ENCODE measurements around the gene GAPDH. TPM values are rescaled to one million over a fixed set of nuclear protein-coding genes. Genes with fewer than 3 reads are reported as not detected.
"Not testable (repeated sequence)": the region's sequence is repeated elsewhere in the genome, so short reads cannot be mapped to it uniquely, and the experiment has no call there.

Gene GAPDH
- polyA plus RNA-seq: 1,000 to 10,000 TPM; 1,934 to 3,805 (median 2,842) TPM
- long read RNA-seq, donor 1, transcript GAPDH-204 (8 exons, 1,256 nt): minor isoform, 85 of 3,471 reads
- long read RNA-seq, donor 1, transcript GAPDH-201 (9 exons, 1,875 nt): major isoform, 1,716 of 3,471 reads
- long read RNA-seq, donor 1, partial matches to known transcripts: 1,580 of 3,471 reads
- long read RNA-seq, donor 1, other reads (novel, unspliced or antisense): 84 of 3,471 reads
- long read RNA-seq, donor 2, transcript GAPDH-210 (2 exons, 390 nt): minor isoform, 6 of 865 reads
- long read RNA-seq, donor 2, transcript GAPDH-201 (9 exons, 1,875 nt): major isoform, 474 of 865 reads
- long read RNA-seq, donor 2, transcript GAPDH-204 (8 exons, 1,256 nt): minor isoform, 26 of 865 reads
- long read RNA-seq, donor 2, partial matches to known transcripts: 347 of 865 reads
- long read RNA-seq, donor 2, other reads (novel, unspliced or antisense): 9 of 865 reads
- long read RNA-seq, donor 3, transcript GAPDH-204 (8 exons, 1,256 nt): minor isoform, 35 of 1,363 reads
- long read RNA-seq, donor 3, transcript GAPDH-201 (9 exons, 1,875 nt): major isoform, 422 of 1,363 reads
- long read RNA-seq, donor 3, partial matches to known transcripts: 883 of 1,363 reads
- long read RNA-seq, donor 3, other reads (novel, unspliced or antisense): 21 of 1,363 reads
- long read RNA-seq, donor 4, transcript GAPDH-201 (9 exons, 1,875 nt): major isoform, 20 of 39 reads
- long read RNA-seq, donor 4, partial matches to known transcripts: 19 of 39 reads
- long read RNA-seq, donor 4, other reads (novel, unspliced or antisense): 0 of 39 reads
- long read RNA-seq, donor 5, transcript GAPDH-201 (9 exons, 1,875 nt): major isoform, 149 of 516 reads
- long read RNA-seq, donor 5, transcript GAPDH-204 (8 exons, 1,256 nt): minor isoform, 20 of 516 reads
- long read RNA-seq, donor 5, partial matches to known transcripts: 344 of 516 reads
- long read RNA-seq, donor 5, other reads (novel, unspliced or antisense): 0 of 516 reads
- long read RNA-seq, donor 6, transcript GAPDH-204 (8 exons, 1,256 nt): minor isoform, 27 of 1,481 reads
- long read RNA-seq, donor 6, transcript GAPDH-201 (9 exons, 1,875 nt): major isoform, 704 of 1,481 reads
- long read RNA-seq, donor 6, partial matches to known transcripts: 689 of 1,481 reads
- long read RNA-seq, donor 6, other reads (novel, unspliced or antisense): 54 of 1,481 reads
- long read RNA-seq, donor 7: 0 reads
- long read RNA-seq, donor 8, transcript GAPDH-201 (9 exons, 1,875 nt): major isoform, 158 of 263 reads
- long read RNA-seq, donor 8, partial matches to known transcripts: 101 of 263 reads
- long read RNA-seq, donor 8, other reads (novel, unspliced or antisense): 0 of 263 reads
- long read RNA-seq, donor 9, transcript GAPDH-204 (8 exons, 1,256 nt): minor isoform, 9 of 388 reads
- long read RNA-seq, donor 9, transcript GAPDH-201 (9 exons, 1,875 nt): major isoform, 215 of 388 reads
- long read RNA-seq, donor 9, partial matches to known transcripts: 156 of 388 reads
- long read RNA-seq, donor 9, other reads (novel, unspliced or antisense): 6 of 388 reads
- long read RNA-seq, donor 10, transcript GAPDH-204 (8 exons, 1,256 nt): minor isoform, 51 of 2,027 reads
- long read RNA-seq, donor 10, transcript GAPDH-210 (2 exons, 390 nt): minor isoform, 6 of 2,027 reads
- long read RNA-seq, donor 10, transcript GAPDH-201 (9 exons, 1,875 nt): major isoform, 1,060 of 2,027 reads
- long read RNA-seq, donor 10, partial matches to known transcripts: 828 of 2,027 reads
- long read RNA-seq, donor 10, other reads (novel, unspliced or antisense): 77 of 2,027 reads

GRCh38 chr12:6533923-6534694, at the start of gene GAPDH:
GAPDH (plus strand) TSS chr12:6534517; CDS start chr12:6534833, 316 bp downstream.
- Histone ChIP-seq H3K36me3 (ENCODE audit: control insufficient read depth in 3 of 3, insufficient read depth in 2 of 3, low read depth in 1 of 3, low read length in 3 of 3) (peaks cover 23 to 72% (median 27%) of the 10 kb centered on the region in 3 donors), H3K27me3 (ENCODE audit: control insufficient read depth in 3 of 3, insufficient read depth in 3 of 3, low read length in 3 of 3) (no peaks in the 10 kb centered on the region), H3K4me3 (ENCODE audit: low read depth in 1 of 3, low read length in 3 of 3) (peak within 1 kb of the TSS; percentile 73 to 99 (median 78)), H3K9me3 (ENCODE audit: control insufficient read depth in 2 of 2, insufficient read depth in 1 of 2, low read depth in 1 of 2, low read length in 1 of 2) (no peaks in the 10 kb centered on the region), H3K4me1 (ENCODE audit: control insufficient read depth in 3 of 3, insufficient read depth in 2 of 3, low read depth in 1 of 3, low read length in 2 of 3) (peaks cover 4 to 41% (median 4%) of the 10 kb centered on the region in 3 donors), H3K27ac (ENCODE audit: low read depth in 1 of 3, low read length in 2 of 3) (peak within 1 kb of the TSS; percentile 88 to 99 (median 89))
- FAIRE-seq (no peak), DNase-seq (peak; percentile 97 to 98)
- 1% methylated on average over 50 to 62 of the region's 62 CpGs for WGBS, 3 donors

GRCh38 chr12:6488240-6488639, 46.1 kb upstream of the GAPDH start:
- DNase-seq: no peak
- peaks cover 3 to 8% (median 4%) of the 10 kb centered on the region in 3 donors for H3K4me1 ChIP-seq (ENCODE audit: control insufficient read depth in 3 of 3, insufficient read depth in 2 of 3, low read depth in 1 of 3, low read length in 2 of 3)
- H3K27ac ChIP-seq (ENCODE audit: low read depth in 1 of 3, low read length in 2 of 3): no peak overlapping the region
- no peaks in the 10 kb centered on the region for H3K9me3 ChIP-seq (ENCODE audit: control insufficient read depth in 2 of 2, insufficient read depth in 1 of 2, low read depth in 1 of 2, low read length in 1 of 2)
- peaks cover 0 to 9% (median 0%) of the 10 kb centered on the region in 3 donors for H3K36me3 ChIP-seq (ENCODE audit: control insufficient read depth in 3 of 3, insufficient read depth in 2 of 3, low read depth in 1 of 3, low read length in 3 of 3)
- FAIRE-seq: no peak
- no peaks in the 10 kb centered on the region for H3K27me3 ChIP-seq (ENCODE audit: control insufficient read depth in 3 of 3, insufficient read depth in 3 of 3, low read length in 3 of 3)
- WGBS, 3 donors: 82 to 89% (median 83%) methylated on average over 1 of the region's 1 CpG
- H3K4me3 ChIP-seq (ENCODE audit: low read depth in 1 of 3, low read length in 3 of 3): no peak overlapping the region

DNA sequence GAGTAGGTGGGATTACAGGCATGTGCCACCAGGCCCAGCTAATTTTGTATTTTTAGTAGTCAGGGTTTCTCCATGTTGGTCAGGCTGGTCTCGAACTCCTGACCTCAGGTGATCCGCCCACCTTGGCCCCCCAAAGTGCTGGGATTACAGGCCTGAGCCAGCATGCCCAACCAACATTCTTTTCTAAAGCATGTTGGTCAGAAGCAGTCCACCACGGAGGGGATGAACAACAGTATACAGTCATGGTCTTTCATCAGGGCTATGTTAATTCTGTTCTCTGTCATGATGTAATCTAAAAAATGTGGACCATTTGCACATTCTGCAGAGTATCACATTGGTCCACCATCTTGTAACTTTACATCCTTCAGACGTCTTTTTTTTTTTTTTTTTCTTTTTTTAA, 44.9 kb upstream of the GAPDH start:
- WGBS, 3 donors: 64 to 68% (median 67%) methylated on average over 4 of the region's 4 CpGs
- no peaks in the 10 kb centered on the region for H3K27me3 ChIP-seq (ENCODE audit: control insufficient read depth in 3 of 3, insufficient read depth in 3 of 3, low read length in 3 of 3)
- FAIRE-seq (no peak), DNase-seq (no peak)
- H3K4me3 ChIP-seq (ENCODE audit: low read depth in 1 of 3, low read length in 3 of 3): no peak overlapping the region
- H3K36me3 ChIP-seq (ENCODE audit: control insufficient read depth in 3 of 3, insufficient read depth in 2 of 3, low read depth in 1 of 3, low read length in 3 of 3): peaks cover 0 to 9% (median 0%) of the 10 kb centered on the region in 3 donors
- no peak overlapping the region for H3K27ac ChIP-seq (ENCODE audit: low read depth in 1 of 3, low read length in 2 of 3)
- peaks cover 3 to 10% (median 4%) of the 10 kb centered on the region in 3 donors for H3K4me1 ChIP-seq (ENCODE audit: control insufficient read depth in 3 of 3, insufficient read depth in 2 of 3, low read depth in 1 of 3, low read length in 2 of 3)
- no peaks in the 10 kb centered on the region for H3K9me3 ChIP-seq (ENCODE audit: control insufficient read depth in 2 of 2, insufficient read depth in 1 of 2, low read depth in 1 of 2, low read length in 1 of 2)

- DNase-seq; FAIRE-seq; H3K36me3 ChIP-seq (ENCODE audit: control insufficient read depth in 3 of 3, insufficient read depth in 2 of 3, low read depth in 1 of 3, low read length in 3 of 3); H3K27me3 ChIP-seq (ENCODE audit: control insufficient read depth in 3 of 3, insufficient read depth in 3 of 3, low read length in 3 of 3); H3K4me3 ChIP-seq (ENCODE audit: low read depth in 1 of 3, low read length in 3 of 3); H3K9me3 ChIP-seq (ENCODE audit: control insufficient read depth in 2 of 2, insufficient read depth in 1 of 2, low read depth in 1 of 2, low read length in 1 of 2); H3K27ac ChIP-seq (ENCODE audit: low read depth in 1 of 3, low read length in 2 of 3): not testable (repeated sequence)
- WGBS, 3 donors: 95 to 100% (median 98%) methylated on average over 1 of the region's 1 CpG
- H3K4me1 ChIP-seq (ENCODE audit: control insufficient read depth in 3 of 3, insufficient read depth in 2 of 3, low read depth in 1 of 3, low read length in 2 of 3): peaks cover 7 to 19% (median 7%) of the 10 kb centered on the region in 3 donors
Observed at GRCh38 chr12:6490673-6491072, 43.6 kb upstream of the GAPDH start.

GRCh38 chr12:6492838-6493496, 41.4 kb upstream of the GAPDH start, which contains the start of gene MRPL51:
MRPL51 (minus strand) TSS chr12:6493262; CDS start chr12:6493136, 126 bp downstream.
- peak within 1 kb of the TSS; percentile 53 to 77 (median 59) for H3K4me3 ChIP-seq (ENCODE audit: low read depth in 1 of 3, low read length in 3 of 3)
- no peaks in the 10 kb centered on the region for H3K9me3 ChIP-seq (ENCODE audit: control insufficient read depth in 2 of 2, insufficient read depth in 1 of 2, low read depth in 1 of 2, low read length in 1 of 2)
- H3K27me3 ChIP-seq (ENCODE audit: control insufficient read depth in 3 of 3, insufficient read depth in 3 of 3, low read length in 3 of 3): no peaks in the 10 kb centered on the region
- H3K36me3 ChIP-seq (ENCODE audit: control insufficient read depth in 3 of 3, insufficient read depth in 2 of 3, low read depth in 1 of 3, low read length in 3 of 3): peaks cover 5 to 21% (median 6%) of the 10 kb centered on the region in 3 donors
- DNase-seq (peak; percentile 96 to 98), FAIRE-seq (no peak)
- 0 to 1% (median 1%) methylated on average over 37 to 39 of the region's 39 CpGs for WGBS, 3 donors
- peak within 1 kb of the TSS; percentile 77 to 99 (median 95) for H3K27ac ChIP-seq (ENCODE audit: low read depth in 1 of 3, low read length in 2 of 3)
- H3K4me1 ChIP-seq (ENCODE audit: control insufficient read depth in 3 of 3, insufficient read depth in 2 of 3, low read depth in 1 of 3, low read length in 2 of 3): peaks cover 7 to 22% (median 7%) of the 10 kb centered on the region in 3 donors

- no peaks in the 10 kb centered on the region for H3K9me3 ChIP-seq (ENCODE audit: control insufficient read depth in 2 of 2, insufficient read depth in 1 of 2, low read depth in 1 of 2, low read length in 1 of 2)
- H3K4me3 ChIP-seq (ENCODE audit: low read depth in 1 of 3, low read length in 3 of 3): peak within 1 kb of the TSS; percentile 53 to 77 (median 59)
- peaks cover 7 to 22% (median 7%) of the 10 kb centered on the region in 3 donors for H3K4me1 ChIP-seq (ENCODE audit: control insufficient read depth in 3 of 3, insufficient read depth in 2 of 3, low read depth in 1 of 3, low read length in 2 of 3)
- no peaks in the 10 kb centered on the region for H3K27me3 ChIP-seq (ENCODE audit: control insufficient read depth in 3 of 3, insufficient read depth in 3 of 3, low read length in 3 of 3)
- peak within 1 kb of the TSS; percentile 77 to 99 (median 95) for H3K27ac ChIP-seq (ENCODE audit: low read depth in 1 of 3, low read length in 2 of 3)
- peaks cover 5 to 25% (median 6%) of the 10 kb centered on the region in 3 donors for H3K36me3 ChIP-seq (ENCODE audit: control insufficient read depth in 3 of 3, insufficient read depth in 2 of 3, low read depth in 1 of 3, low read length in 3 of 3)
- DNase-seq (peak; percentile 96 to 99), FAIRE-seq (no peak)
- WGBS, 3 donors: 0 to 1% (median 0%) methylated on average over 49 of the region's 49 CpGs
Observed at GRCh38 chr12:6493497-6494257, 40.6 kb upstream of the GAPDH start, which contains the start of gene NCAPD2. NCAPD2 (plus strand) TSS chr12:6494102; CDS start chr12:6495099, 997 bp downstream.
